Kidney (tissue), 14 donors: Measurements from ENCODE around the gene FAM13C. TPM values are rescaled to one million over a fixed set of nuclear protein-coding genes. Genes with fewer than 3 reads are reported as not detected.

ENCODE experiments used
- DNase-seq, 5 donors: peaks; one replicate each; pipeline ENCODE4 v3.0.0-alpha.2; 2013 to 2020
- FAIRE-seq: peaks from 2 replicates; lab custom pipeline; 2012; peaks lifted over from hg19 to GRCh38; lab: Jason Lieb, UNC
- H3K27ac ChIP-seq, 2 donors: one replicate each; pipeline ENCODE4 v1.7.0; 2013; ENCODE audit warnings: low read depth in 2 of 2, low read length in 2 of 2, inconsistent platforms in 1 of 2
- H3K27me3 ChIP-seq: one replicate; pipeline ENCODE4 v1.7.1; 2013; ENCODE audit warnings: low read length, inconsistent platforms; ENCODE audit not compliant: control insufficient read depth, insufficient read depth
- H3K36me3 ChIP-seq, 3 donors: one replicate each; pipeline versions ENCODE4 v1.7.0 to v1.7.1; 2013; ENCODE audit warnings: low read length in 3 of 3, control low read depth in 1 of 3, inconsistent platforms in 1 of 3; ENCODE audit not compliant: insufficient read depth in 3 of 3, control insufficient read depth in 2 of 3
- H3K4me1 ChIP-seq, 3 donors: one replicate each; pipeline versions ENCODE4 v1.7.0 to v1.7.1; 2013; ENCODE audit warnings: low read length in 3 of 3, inconsistent platforms in 1 of 3, low read depth in 1 of 3; ENCODE audit not compliant: control insufficient read depth in 2 of 3, insufficient read depth in 2 of 3
- H3K4me3 ChIP-seq, 3 donors: one replicate each; pipeline versions ENCODE4 v1.7.0 to v1.8.1; 2013; ENCODE audit warnings: low read length in 3 of 3, control low read depth in 1 of 3, inconsistent platforms in 1 of 3
- H3K9ac ChIP-seq, 3 donors: one replicate each; pipeline versions ENCODE4 v1.7.0 to v1.7.1; 2013; ENCODE audit warnings: low read length in 3 of 3, control low read depth in 1 of 3, inconsistent platforms in 1 of 3
- H3K9me3 ChIP-seq, 3 donors: one replicate each; pipeline versions ENCODE4 v1.7.0 to v1.7.1; 2013; ENCODE audit warnings: low read length in 3 of 3, control low read depth in 1 of 3, inconsistent platforms in 1 of 3; ENCODE audit not compliant: control insufficient read depth in 2 of 3, insufficient read depth in 1 of 3
- intact Hi-C: fragments of 100-400 bp; cut with DNase I; formaldehyde crosslinking; loops from one replicate; pipeline ENCODE4 v1.11.1; 2022
- polyA plus RNA-seq: library from polyadenylated mRNA; stranded (reverse); fragments of 350-450 nt; fragmentation: Illumina TruSeq; extraction: RNeasy Lipid Tissue Mini Kit (QIAGEN cat#74804); gene quantifications from one replicate; pipeline ENCODE4 v1.2.3, GENCODE V29; 2014; ENCODE audit warnings: low read depth, low replicate concordance; ENCODE audit not compliant: insufficient read depth
- total RNA-seq: library from RNA; stranded (reverse); fragmentation: NEBNext Ultra II Directional; extraction: Animal tissue kit (Norgen Biotek cat#: 25700); gene quantifications from one replicate; pipeline ENCODE4 v1.2.1, GENCODE V29; 2021
- TF ChIP-seq, protein P1 (sequence below): IDR thresholded peaks from 3 replicates; pipeline ENCODE4 v1.5.1; 2012; ENCODE audit warnings: mild to moderate bottlenecking, moderate library complexity, borderline replicate concordance; ENCODE audit not compliant: insufficient read depth; ENCODE audit errors: extremely low read depth
- donor health status: control.
- donor health status: control.
- donor health status: control.
- donor health status: control.
- donor health status: control.
- donor health status: DM: yes; HTN: yes; CAD: no.
- donor health status: Normal renal cell carcinoma (clear cell type).

FAM13C gene
- total and polyA plus RNA-seq, 2 donors from 2014 or later: 1.5 to 8.8 TPM

DNA sequence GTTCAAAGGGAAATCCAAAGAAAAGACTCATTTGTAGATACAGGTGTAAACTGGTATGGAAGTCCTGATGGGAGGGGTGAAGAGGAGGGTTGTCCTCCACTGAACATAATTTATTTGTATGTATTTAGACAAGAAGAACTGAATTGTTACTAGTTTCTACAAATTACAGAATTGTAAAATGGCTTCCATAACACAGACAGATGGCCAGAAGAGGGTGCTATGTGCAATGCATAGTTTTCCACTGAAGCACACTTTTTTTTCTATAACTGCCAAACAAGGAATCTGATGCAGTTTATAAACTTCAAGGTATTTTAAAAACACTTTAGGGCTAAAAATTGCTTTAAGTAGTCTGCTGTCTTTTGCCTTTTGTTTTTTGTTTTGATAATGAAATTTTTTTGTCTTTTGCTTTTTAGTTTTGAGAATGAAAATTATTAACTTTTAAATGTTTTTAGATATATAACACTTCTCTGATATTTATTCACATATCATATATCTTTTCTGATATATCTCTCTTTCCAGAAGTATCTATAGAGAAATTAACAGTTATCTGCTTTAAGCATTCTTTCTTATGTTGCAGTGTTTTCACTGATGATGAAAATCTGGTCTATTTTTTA lies 127.4 kb downstream of the FAM13C start:
- H3K9ac ChIP-seq: no peak overlapping the region
- H3K4me1 ChIP-seq: no peaks in the 10 kb centered on the region
- no peaks in the 10 kb centered on the region for H3K9me3 ChIP-seq
- intact Hi-C loops: no loop called here
- H3K27ac ChIP-seq: no peak overlapping the region
- H3K36me3 ChIP-seq: no peaks in the 10 kb centered on the region
- no peak overlapping the region for H3K4me3 ChIP-seq
- TF ChIP-seq, protein P1, sequence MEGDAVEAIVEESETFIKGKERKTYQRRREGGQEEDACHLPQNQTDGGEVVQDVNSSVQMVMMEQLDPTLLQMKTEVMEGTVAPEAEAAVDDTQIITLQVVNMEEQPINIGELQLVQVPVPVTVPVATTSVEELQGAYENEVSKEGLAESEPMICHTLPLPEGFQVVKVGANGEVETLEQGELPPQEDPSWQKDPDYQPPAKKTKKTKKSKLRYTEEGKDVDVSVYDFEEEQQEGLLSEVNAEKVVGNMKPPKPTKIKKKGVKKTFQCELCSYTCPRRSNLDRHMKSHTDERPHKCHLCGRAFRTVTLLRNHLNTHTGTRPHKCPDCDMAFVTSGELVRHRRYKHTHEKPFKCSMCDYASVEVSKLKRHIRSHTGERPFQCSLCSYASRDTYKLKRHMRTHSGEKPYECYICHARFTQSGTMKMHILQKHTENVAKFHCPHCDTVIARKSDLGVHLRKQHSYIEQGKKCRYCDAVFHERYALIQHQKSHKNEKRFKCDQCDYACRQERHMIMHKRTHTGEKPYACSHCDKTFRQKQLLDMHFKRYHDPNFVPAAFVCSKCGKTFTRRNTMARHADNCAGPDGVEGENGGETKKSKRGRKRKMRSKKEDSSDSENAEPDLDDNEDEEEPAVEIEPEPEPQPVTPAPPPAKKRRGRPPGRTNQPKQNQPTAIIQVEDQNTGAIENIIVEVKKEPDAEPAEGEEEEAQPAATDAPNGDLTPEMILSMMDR: peak; percentile 38
- FAIRE-seq: peak; percentile 68
- DNase-seq: peak in 2 of 5 donors; percentile 39 to 58
- no peaks in the 10 kb centered on the region for H3K27me3 ChIP-seq

DNA sequence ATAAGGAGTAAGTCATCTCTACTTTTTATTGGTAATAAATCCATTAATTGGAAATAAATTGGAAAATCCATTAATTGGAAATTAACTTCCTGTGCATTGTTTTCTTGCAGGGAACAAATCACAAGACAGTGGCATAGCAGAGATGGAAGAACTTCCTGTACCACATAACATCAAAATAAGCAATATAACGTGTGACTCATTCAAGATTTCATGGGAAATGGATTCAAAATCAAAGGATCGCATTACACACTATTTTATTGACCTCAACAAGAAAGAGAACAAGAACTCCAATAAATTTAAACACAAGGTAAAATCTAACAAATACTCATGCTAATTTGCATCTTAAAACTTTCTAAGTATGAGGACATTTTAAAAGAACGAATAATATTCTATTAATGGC lies 128.2 kb downstream of the FAM13C start:
- Histone ChIP-seq H3K9me3 (no peaks in the 10 kb centered on the region), H3K4me1 (no peaks in the 10 kb centered on the region), H3K4me3 (no peak overlapping the region), H3K27ac (no peak overlapping the region), H3K36me3 (no peaks in the 10 kb centered on the region), H3K9ac (no peak overlapping the region), H3K27me3 (no peaks in the 10 kb centered on the region)
- intact Hi-C loops: no loop called here
- TF ChIP-seq, protein P1: no peak
- DNase-seq (no peak), FAIRE-seq (no peak)

DNA sequence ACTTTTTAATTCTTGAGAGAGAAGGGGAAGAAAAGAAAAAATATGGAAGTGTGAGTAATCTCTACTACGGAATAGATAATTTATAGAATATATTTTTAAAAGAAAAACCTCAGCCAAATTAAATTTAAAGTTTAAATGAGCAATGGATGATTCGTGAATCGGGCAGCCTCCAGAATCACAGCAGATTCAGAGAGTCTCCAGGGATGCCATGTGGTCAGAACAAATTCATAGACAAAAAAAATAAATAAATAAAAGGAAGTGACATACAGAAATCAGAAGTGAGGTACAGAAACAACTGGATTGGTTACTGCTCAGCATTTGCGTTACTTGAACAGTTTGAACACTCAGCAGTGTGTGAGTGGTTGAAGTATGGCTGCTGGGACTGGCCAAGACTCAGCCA lies 132.9 kb downstream of the FAM13C start:
- Histone ChIP-seq H3K36me3 (no peaks in the 10 kb centered on the region), H3K9me3 (no peaks in the 10 kb centered on the region), H3K27ac (no peak overlapping the region), H3K27me3 (no peaks in the 10 kb centered on the region), H3K4me3 (no peak overlapping the region), H3K9ac (no peak overlapping the region), H3K4me1 (no peaks in the 10 kb centered on the region)
- intact Hi-C loops: no loop called here
- DNase-seq: no peak
- TF ChIP-seq, protein P1: no peak
- FAIRE-seq: no peak
